ENCODE results near the gene MYO1F.
"Not testable (repeated sequence)": the region's sequence is repeated elsewhere in the genome, so short reads cannot be mapped to it uniquely, and the experiment has no call there.

The MYO1F gene

GRCh38 chr19:8519388-8519787 lies 57.9 kb downstream of the MYO1F start:
- DNase-seq (ENCODE audit: low read depth in 1 of 2, low spot score in 1 of 2) = no peak

GRCh38 chr19:8518536-8518935 lies 58.7 kb downstream of the MYO1F start:
- no peak for DNase-seq (ENCODE audit: low read depth in 1 of 2, low spot score in 1 of 2)

GRCh38 chr19:8517551-8518442 lies 59.4 kb downstream of the MYO1F start:
- peak in 1 of 2 donors; percentile 29 for DNase-seq (ENCODE audit: low read depth in 1 of 2, low spot score in 1 of 2)

- peak in 1 of 2 donors; percentile 25 for DNase-seq (ENCODE audit: low read depth in 1 of 2, low spot score in 1 of 2)
Measured at GRCh38 chr19:8515317-8515716, 61.9 kb downstream of the MYO1F start.

DNA sequence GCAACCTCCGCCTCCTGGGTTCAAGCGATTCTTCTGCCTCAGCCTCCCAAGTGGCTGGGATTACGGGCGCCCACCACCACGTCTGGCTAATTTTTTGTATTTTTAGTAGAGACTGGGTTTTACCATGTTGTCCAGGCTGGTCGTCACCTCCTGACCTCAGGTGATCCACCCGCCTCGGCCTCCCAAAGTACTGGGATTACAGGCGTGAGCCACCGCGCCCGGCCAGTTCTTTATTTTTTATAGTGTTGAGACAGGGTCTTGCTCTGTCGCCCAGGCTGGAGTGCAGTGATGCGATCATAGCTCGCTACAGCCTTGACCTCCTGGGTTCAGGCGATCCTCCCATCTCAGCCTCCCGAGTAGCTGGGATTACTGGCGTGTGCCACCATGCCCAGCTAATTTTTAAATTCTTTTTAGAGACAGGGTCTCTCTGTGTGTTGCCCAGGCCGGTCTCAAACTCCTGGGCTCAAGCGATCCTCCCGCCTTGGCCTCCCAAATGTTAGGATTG lies 62.7 kb downstream of the MYO1F start:
- not testable (repeated sequence) for DNase-seq (ENCODE audit: low read depth in 1 of 2, low spot score in 1 of 2)

GRCh38 chr19:8513687-8514504 lies 63.3 kb downstream of the MYO1F start, which contains the start of gene ZNF414:
Gene ZNF414, minus strand, starts transcription at chr19:8514167. Its CDS starts 121 bp downstream, at chr19:8514046.
- DNase-seq (ENCODE audit: low read depth in 1 of 2, low spot score in 1 of 2) = peak; percentile 95 to 98

- DNase-seq (ENCODE audit: low read depth in 1 of 2, low spot score in 1 of 2) = no peak
Measured at GRCh38 chr19:8513036-8513686, 64.1 kb downstream of the MYO1F start.

DNA sequence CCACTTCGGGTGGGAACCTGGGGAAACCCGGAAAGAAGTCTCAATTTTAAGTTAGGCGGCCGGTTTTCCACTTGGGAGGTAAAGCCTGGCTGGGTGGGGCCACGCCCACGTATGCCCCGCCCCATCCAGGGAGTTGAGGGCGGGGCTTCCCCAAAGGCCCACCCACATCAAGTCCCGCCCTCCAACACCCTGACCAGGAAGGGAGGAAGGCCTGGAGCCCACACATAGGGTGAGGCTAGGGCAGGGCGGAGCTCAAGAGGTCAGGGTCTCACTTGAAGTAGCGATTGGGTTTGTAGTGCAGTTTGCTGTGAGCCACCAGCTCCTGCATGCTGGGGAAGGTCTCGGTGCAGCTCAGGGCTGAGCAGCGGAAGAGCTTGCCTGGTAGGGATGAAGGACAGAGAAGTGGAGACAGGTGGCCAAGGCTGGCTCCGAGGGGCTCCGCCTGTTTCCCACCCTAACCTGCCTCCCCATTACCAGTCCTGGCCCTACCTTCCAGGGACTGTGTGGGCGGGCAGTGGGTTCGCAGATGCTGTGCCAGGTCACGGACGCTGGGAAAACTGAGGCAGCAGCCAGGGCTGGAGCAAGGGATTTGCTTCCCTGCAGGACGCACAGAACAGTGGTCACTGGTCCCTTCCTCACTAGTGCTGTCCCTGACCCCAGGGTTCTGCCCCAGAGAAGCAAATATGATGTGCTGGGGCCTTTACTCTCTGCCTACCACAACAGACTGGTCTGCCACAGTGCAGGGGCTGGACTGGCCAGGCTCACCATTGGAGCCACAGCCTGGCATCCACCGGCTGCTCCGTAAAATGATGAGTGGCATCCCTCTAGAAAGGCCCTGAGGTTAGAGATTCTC lies 64.9 kb downstream of the MYO1F start:
- DNase-seq (ENCODE audit: low read depth in 1 of 2, low spot score in 1 of 2) = no peak

- no peak for DNase-seq (ENCODE audit: low read depth in 1 of 2, low spot score in 1 of 2)
Measured at GRCh38 chr19:8511573-8512101, 65.6 kb downstream of the MYO1F start.

DNA sequence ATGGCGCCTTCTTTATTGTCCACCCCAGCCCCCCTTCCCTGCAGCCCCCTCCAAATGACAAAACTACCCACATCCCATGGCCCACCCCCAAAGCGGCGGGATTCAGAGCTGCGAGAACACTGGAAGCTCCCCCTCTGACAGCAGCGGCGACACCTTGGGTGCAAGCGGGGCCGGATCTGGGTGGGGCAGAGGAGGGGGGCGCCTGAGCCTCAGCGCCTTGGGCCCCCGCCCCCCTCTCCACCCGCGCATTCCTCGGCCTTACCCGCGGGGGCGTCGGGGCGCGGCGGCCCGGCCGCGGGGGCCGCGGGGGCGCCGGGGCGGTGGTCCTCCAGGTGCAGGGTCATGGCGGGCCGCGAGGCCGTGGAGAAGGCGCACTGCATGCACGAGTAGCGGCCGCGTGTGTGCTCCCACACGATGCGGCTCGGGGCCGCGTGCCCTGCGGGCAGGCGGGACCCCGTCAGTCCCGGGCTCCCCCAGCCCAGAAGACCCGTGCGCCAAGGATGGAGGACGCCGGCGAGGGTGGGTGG lies 66.6 kb downstream of the MYO1F start:
- DNase-seq (ENCODE audit: low read depth in 1 of 2, low spot score in 1 of 2) = no peak

- DNase-seq (ENCODE audit: low read depth in 1 of 2, low spot score in 1 of 2) = no peak
Measured at GRCh38 chr19:8506402-8506957, 70.8 kb downstream of the MYO1F start.

- DNase-seq (ENCODE audit: low read depth in 1 of 2, low spot score in 1 of 2) = peak; percentile 39 to 66
Measured at GRCh38 chr19:8505680-8506401, 71.4 kb downstream of the MYO1F start.

- no peak for DNase-seq (ENCODE audit: low read depth in 1 of 2, low spot score in 1 of 2)
Measured at GRCh38 chr19:8504919-8505318, 72.3 kb downstream of the MYO1F start.

DNA sequence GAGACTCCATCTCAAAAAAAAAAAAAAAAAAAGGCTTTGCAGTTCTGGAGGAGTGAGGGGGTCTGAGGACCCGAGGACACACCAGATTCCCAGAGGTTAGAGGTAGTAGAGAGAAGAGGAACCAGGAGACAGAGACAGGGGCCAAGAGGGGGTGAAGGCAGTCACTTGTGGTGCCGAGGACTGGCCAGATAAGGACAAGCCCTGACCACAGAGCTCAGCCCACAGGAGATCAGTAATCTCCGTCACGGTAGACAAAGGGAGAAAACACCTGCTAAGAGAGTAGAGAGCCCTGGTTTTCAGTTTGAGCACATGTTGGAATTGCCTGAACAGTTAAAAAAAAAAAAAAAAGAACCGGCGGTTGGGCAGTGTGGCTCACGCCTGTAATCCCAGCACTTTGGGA lies 73.1 kb downstream of the MYO1F start:
- no peak for DNase-seq (ENCODE audit: low read depth in 1 of 2, low spot score in 1 of 2)

GRCh38 chr19:8503510-8503909 lies 73.7 kb downstream of the MYO1F start:
- no peak for DNase-seq (ENCODE audit: low read depth in 1 of 2, low spot score in 1 of 2)

GRCh38 chr19:8501981-8502380 lies 75.3 kb downstream of the MYO1F start:
- no peak for DNase-seq (ENCODE audit: low read depth in 1 of 2, low spot score in 1 of 2)

DNA sequence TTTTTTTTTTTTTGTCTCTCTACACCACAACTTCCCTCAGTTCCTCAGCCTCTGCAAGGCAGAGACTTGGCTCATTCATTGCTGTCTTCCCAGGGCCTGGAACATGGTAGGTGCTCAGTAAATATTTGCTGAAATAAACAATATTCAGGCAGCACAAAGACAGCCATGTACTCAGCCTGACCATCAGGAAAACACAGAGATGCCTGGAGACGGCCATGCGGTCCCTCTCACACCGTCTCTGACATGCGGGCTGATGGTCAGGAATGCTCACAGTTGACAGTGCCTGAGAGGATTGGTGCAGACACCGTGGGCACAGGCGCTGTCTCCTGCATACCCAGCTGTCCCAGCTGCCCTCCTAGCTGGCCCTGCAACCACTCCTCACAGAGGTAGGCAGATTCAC lies 75.7 kb downstream of the MYO1F start:
- no peak for DNase-seq (ENCODE audit: low read depth in 1 of 2, low spot score in 1 of 2)

DNA sequence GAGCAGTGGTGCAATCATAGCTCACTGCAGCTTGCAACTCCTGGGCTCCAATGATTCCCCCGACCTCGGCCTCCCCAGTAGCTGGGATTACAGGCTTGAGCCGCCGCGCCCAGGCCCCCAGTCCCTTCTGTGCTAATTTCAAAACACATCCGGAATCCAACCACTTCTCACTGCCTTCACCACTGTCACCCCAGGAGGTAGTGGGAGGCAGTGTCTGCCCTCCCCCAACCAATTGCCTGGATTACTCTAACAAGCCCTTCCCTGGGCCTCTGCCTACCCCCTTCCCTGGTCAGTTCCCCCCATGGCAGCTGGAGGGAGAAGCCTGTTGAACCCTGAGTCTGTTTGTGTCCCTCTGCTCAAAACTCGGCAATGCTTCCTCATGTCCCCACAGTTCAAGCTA lies 77.1 kb downstream of the MYO1F start:
- no peak for DNase-seq (ENCODE audit: low read depth in 1 of 2, low spot score in 1 of 2)
